ENCODE results near the gene C1orf167. TPM values are rescaled to one million over a fixed set of nuclear protein-coding genes. Genes with fewer than 3 reads are reported as not detected.

C1orf167 gene
- total and polyA plus RNA-seq, 2 of the 8 experiments (the other 6 are each of a cell fraction or from before 2014, with no cell fraction given) = 0.70 to 1.3 TPM

- TF ChIP-seq FOSL1 (IDR thresholded peaks at IDR 0.05; ENCODE audit: insufficient read depth, low read depth, low read length) (no peak), SP4 (IDR thresholded peaks at IDR 0.05; ENCODE audit: low read length) (no peak), MAFK (IDR thresholded peaks at IDR 0.05; ENCODE audit: low read depth, low read length) (no peak), E2F6 (IDR thresholded peaks at IDR 0.05) (no peak), SIN3A (conservative IDR thresholded peaks at IDR 0.05 in 1 of 2, IDR thresholded peaks at IDR 0.05 in 1 of 2; ENCODE audit: low read depth in 1 of 2, low read length in 2 of 2) (no peak), JUND (IDR thresholded peaks at IDR 0.05; ENCODE audit: low read length) (no peak), HDAC2 (IDR thresholded peaks at IDR 0.05; ENCODE audit: borderline replicate concordance in 1 of 2, low read depth in 2 of 2, low read length in 2 of 2) (no peak), SUZ12 (IDR thresholded peaks at IDR 0.05; ENCODE audit: low read length) (no peak), BCL11A (IDR thresholded peaks at IDR 0.05; ENCODE audit: low read depth in 2 of 2, low read length in 2 of 2) (no peak), RXRA (IDR thresholded peaks at IDR 0.05; ENCODE audit: insufficient read depth, low read depth, low read length) (no peak), NRF1 (IDR thresholded peaks at IDR 0.05; ENCODE audit: low read depth, low read length) (no peak)
- POLR2A ChIA-PET (ENCODE audit: partially characterized antibody) = interaction anchor here (1.3 to 3.1 kb wide), 5 partner anchors 11 to 86 kb away, joined by 3 to 11 read pairs (median 4); partner anchors contain the start of genes AGTRAP and FBXO6
- 94% methylated on average over 14 of the region's 15 CpGs; no CpG with 5 or more reads in 1 of the 2 experiments for WGBS, 2 experiments (ENCODE audit: extremely low coverage in 1 of 2, insufficient coverage in 1 of 2, insufficient read length in 1 of 2, insufficient replicate concordance in 2 of 2, low coverage in 1 of 2, low lambda C conversion rate in 2 of 2, missing lambda C conversion rate in 1 of 2)
- Histone ChIP-seq H3K9ac (replicated peaks in 1 of 4; ENCODE audit: extremely low read depth in 1 of 4, low read depth in 3 of 4, low read length in 3 of 4) (no peak overlapping the region), H4K8ac (ENCODE audit: extremely low read depth, insufficient read depth, low read length) (no peak overlapping the region; the same call in 1 of the 2 replicates), H3K36me3 (ENCODE audit: control insufficient read depth in 2 of 4, insufficient read depth in 4 of 4, low read length in 3 of 4) (peaks cover 2 to 25% (median 11%) of the 10 kb centered on the region in 4 experiments; a peak in 6 of 8 replicates), H3K27me3 (replicated peaks in 1 of 4; ENCODE audit: control insufficient read depth in 3 of 4, extremely low read depth in 1 of 4, insufficient read depth in 3 of 4, low read length in 3 of 4) (no peaks in the 10 kb centered on the region; a peak in 1 of 7 replicates), H3K56ac (replicated peaks; ENCODE audit: insufficient read length, low read depth, low read length) (no peak overlapping the region), H2BK120ac (replicated peaks; ENCODE audit: low read depth, low read length) (no peak overlapping the region), H4K20me1 (replicated peaks in 1 of 2; ENCODE audit: control insufficient read depth in 1 of 2, insufficient read depth in 2 of 2, low read length in 2 of 2) (peaks cover 0 to 7% of the 10 kb centered on the region in 2 experiments), H3K79me2 (ENCODE audit: control insufficient read depth in 1 of 2, insufficient read depth in 2 of 2, low read length in 2 of 2) (no peaks in the 10 kb centered on the region), H3K14ac (ENCODE audit: insufficient read length) (no peak overlapping the region), H3K23me2 (ENCODE audit: low read depth, low read length) (no peaks in the 10 kb centered on the region; the same call in 1 of the 2 replicates), H3K27ac (ENCODE audit: low read depth, low read length) (no peak overlapping the region), H4K91ac (replicated peaks; ENCODE audit: insufficient read length, low read length) (no peak overlapping the region), H2BK5ac (ENCODE audit: low read depth, low read length) (no peak overlapping the region), H2AFZ (ENCODE audit: low read length) (no peak overlapping the region), H3K4me2 (ENCODE audit: insufficient read depth in 1 of 2, low read depth in 2 of 2, low read length in 2 of 2) (no peak overlapping the region), H2BK20ac (ENCODE audit: low read length) (no peak overlapping the region), H3K79me1 (ENCODE audit: low read depth, low read length) (no peaks in the 10 kb centered on the region), H2AK5ac (ENCODE audit: low read depth, low read length) (no peak overlapping the region), H3K9me3 (ENCODE audit: insufficient read depth in 2 of 2, low read depth in 1 of 2, low read length in 1 of 2) (no peaks in the 10 kb centered on the region), H2BK15ac (ENCODE audit: low read length) (no peak overlapping the region), H3K18ac (ENCODE audit: extremely low read depth, low read length) (no peak overlapping the region), H3K4ac (replicated peaks; ENCODE audit: insufficient read length, low read depth, low read length) (no peak overlapping the region), H3K4me1 (replicated peaks in 1 of 4; ENCODE audit: control insufficient read depth in 3 of 4, insufficient read depth in 4 of 4, low read length in 3 of 4) (peaks cover 0 to 16% (median 5%) of the 10 kb centered on the region in 4 experiments; a peak in 5 of 7 replicates), H3K4me3 (ENCODE audit: extremely low read depth in 1 of 4, insufficient read depth in 2 of 4, low read depth in 3 of 4, low read length in 4 of 4) (no peak overlapping the region), H4K5ac (ENCODE audit: insufficient read length, low read depth, low read length) (no peak overlapping the region), H3K23ac (ENCODE audit: insufficient read length) (no peak overlapping the region), H2BK12ac (ENCODE audit: low read depth, low read length) (no peak overlapping the region)
- DNase-seq (ENCODE audit: low read depth in 1 of 2, low spot score in 2 of 2) (no peak), FAIRE-seq (no peak)
- CTCF ChIA-PET (ENCODE audit: partially characterized antibody) = interaction anchor here (0.7 to 3.1 kb wide), 18 partner anchors 8 to 97 kb away, joined by 3 to 21 read pairs (median 4); partner anchors contain the start of genes AGTRAP and FBXO6
Measured at GRCh38 chr1:11749996-11750395, 12.0 kb upstream of the C1orf167 start.
